B cell (primary cell): ENCODE results near the gene IFNE.

ENCODE experiments used
- EZH2 ChIP-seq: IDR thresholded peaks from 2 replicates; pipeline ENCODE4 v1.6.1; 2012; ENCODE audit warnings: borderline replicate concordance, low read depth, mild to moderate bottlenecking, moderate library complexity, low read length; ENCODE audit not compliant: insufficient read depth, poor library complexity, severe bottlenecking
- TF ChIP-seq, protein P1 (sequence below): fragments of 200-600 bp; IDR thresholded peaks from one replicate; pipeline ENCODE4 v1.8.0; 2022; ENCODE audit warnings: antibody characterized with exemption, mild to moderate bottlenecking

DNA sequence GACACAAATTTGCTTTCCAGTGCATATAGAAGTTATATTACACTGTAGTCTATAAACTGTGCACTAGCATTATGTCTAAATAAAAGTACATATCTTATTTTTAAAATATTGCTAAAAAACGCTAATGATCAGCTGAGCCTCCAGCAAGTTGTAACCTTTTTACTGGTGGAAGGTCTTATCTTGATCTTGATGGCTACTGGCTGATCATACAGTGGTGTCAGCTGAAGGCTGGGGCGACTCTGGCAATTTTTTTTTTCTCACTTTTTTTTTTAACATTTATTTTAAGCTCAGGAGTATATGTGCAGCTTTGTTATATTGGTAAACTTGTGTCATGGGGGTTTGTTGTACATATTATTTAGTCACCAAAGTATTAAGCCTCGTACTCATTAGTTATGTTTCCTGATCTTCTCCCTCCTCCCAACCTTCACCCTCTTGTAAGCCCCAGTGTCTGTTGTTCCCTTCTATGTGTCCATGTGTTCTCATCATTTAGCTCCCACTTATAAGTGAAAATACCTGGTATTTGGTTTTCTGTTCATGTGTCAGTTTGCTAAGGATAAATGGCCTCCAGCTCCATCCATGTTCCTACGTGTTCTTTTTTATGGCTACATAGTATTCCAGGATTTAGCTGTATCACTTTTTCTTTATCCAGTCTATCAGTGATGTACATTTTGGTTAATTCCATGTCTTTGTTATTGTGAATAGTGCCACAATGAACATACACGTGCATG is 38.6 kb upstream of the IFNE start:
- TF ChIP-seq, protein P1, sequence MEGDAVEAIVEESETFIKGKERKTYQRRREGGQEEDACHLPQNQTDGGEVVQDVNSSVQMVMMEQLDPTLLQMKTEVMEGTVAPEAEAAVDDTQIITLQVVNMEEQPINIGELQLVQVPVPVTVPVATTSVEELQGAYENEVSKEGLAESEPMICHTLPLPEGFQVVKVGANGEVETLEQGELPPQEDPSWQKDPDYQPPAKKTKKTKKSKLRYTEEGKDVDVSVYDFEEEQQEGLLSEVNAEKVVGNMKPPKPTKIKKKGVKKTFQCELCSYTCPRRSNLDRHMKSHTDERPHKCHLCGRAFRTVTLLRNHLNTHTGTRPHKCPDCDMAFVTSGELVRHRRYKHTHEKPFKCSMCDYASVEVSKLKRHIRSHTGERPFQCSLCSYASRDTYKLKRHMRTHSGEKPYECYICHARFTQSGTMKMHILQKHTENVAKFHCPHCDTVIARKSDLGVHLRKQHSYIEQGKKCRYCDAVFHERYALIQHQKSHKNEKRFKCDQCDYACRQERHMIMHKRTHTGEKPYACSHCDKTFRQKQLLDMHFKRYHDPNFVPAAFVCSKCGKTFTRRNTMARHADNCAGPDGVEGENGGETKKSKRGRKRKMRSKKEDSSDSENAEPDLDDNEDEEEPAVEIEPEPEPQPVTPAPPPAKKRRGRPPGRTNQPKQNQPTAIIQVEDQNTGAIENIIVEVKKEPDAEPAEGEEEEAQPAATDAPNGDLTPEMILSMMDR = no peak
- TF ChIP-seq EZH2 = no peak
